ENCODE measurements around the gene CTDSPL.

Gene CTDSPL

DNA sequence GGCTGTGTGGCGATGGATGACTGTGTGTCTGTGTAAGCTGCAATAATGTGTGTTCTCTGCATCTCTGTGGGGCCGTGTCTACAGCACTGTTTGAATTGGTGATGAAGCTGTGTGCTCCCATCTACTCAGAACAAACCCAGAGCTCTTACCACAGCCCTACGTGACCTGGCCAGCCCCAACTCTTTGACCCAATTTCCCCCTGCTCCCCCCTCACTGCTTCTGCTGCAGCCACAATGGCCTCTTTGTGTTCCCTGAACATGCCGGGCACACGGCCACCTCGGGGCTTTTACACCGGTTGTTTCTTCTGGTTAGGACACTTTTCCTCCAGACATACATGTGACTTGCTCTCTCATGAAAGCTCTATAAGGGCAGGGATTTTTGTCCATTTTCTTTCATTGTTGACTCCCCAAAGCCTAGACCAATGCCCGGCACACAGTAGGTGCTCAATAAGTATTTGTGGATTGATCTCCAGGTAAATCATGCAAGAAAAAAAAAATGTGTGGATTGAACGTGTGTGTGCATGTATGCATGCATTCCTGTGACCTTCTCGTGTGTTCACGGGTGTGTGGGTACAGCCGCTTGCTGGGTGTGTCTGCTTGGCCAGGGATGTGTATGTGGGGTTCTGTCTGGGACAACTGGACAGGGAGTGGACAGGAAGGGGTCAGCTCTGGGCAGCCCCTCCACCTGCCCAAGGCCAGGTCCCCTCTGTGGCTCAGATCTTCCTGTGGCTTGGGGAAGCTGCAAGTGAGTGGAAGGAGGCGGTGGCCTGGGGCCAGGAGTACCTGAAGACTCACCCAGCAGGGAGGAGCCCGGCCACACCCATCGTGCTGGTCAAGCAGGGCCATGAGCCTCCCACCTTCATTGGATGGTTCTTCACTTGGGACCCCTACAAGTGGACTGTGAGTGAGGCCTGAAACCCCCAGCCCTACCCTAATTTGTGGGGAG lies 143.7 kb downstream of the CTDSPL start:
- DNase-seq = no peak

DNA sequence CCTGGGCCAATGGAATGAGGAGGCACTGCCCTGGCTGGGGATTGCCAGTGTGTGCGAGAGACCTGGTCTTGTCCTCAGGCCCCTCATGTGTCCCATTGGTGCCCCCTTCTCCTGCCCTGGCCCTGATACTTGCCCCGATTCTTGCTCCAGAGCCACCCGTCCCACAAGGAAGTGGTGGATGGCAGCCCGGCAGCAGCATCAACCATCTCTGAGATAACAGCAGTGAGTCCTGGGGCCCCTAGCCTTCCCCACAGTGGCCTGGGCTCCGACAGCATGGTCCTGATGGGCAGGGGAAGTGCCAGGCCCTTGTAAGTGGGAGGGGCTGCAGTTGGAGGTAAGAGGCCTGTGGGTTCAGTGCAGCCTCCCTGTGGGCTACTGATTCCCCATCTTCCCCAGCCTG lies 144.4 kb downstream of the CTDSPL start:
- DNase-seq = no peak

DNA sequence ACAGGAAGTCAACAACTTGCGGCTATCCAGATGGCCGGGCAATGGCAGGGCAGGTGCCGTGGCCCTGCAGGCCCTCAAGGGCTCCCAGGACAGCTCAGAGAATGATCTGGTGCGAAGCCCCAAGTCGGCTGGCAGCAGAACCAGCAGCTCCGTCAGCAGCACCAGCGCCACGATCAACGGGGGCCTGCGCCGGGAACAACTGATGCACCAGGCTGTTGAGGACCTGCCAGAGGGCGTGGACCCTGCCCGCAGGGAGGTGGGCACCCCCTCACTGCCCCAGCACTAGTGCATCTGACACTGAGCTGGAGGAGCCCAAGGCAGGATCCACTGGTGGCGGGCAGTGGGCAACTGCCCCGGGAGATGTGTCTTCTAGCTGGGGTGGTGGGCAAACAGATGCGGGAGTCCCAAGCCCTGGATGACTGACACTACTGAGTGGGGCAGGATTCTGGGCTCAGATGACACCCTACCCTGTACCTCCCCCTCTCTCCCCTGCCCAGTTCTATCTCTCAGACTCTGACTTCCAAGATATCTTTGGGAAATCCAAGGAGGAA lies 144.8 kb downstream of the CTDSPL start:
- no peak for DNase-seq

DNA sequence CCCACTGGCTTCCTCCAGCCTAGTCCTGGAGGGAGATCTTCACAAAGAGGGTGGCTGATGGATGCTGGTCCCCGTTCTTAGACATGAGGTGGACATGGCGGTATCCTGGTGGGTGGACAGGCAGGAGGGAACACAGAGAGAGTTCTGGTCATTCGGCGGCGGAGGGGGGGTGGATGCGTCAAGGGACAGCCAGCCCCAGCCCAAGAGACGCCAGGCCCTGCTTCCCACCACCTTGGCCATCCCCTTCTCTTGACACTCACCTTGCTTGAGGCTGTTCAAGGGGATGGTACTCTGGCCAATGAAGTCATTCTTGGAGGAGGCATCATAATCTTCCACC lies 146.0 kb downstream of the CTDSPL start:
- no peak for DNase-seq

DNA sequence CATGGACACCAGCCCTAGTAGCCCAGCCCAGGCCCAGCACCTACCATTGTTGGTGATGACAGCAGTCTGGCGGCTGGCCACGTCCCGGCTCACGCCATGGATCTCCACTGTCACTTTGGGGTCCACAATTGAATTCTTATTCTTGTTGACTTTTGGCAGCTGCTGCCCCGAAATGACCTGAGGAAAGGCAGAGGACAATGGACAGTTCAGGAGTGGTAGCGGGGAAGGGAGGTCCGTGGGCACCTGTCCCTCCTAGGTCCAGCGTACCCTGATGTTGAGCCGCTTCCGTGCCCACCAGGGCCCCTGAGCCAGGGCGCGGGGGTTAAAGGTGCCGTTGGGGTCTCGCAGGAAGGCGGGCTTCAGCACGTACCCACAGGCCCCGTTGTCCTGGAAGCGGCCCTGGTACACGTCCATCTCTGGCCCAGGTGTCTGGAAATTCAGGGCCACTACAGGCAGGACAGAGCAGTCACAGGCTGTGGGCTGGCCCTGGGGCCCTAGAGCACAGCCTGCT lies 146.6 kb downstream of the CTDSPL start:
- no peak for DNase-seq

DNA sequence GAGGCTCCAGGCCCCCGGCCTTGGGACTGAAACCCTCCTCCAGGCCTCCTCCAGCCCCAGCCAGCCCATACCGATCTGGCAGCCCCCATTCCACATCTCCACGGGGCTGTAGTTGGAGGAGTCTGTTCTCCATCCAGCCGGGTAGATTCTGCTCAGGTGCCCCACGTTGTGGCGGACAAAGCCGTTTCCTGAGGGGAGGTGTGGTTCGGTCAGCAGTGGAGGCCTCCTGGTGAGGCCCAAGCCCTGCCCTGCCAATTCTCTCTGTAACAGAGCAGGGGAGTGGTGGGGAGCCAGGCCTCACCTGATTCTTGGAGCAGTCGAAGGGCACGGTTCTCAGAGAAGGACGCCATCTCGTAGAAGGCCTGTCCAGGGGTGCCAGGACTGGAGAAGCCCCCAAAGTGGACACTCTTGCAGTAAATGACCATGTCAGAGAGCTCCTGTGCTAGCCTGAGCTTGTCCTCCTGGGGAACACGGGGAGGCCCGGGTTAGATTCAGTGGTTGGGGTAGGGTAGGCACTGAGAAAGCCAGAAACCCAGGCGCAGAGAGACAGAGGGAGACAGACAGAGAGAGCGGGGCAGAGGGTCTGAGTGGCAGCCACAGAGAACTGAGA lies 147.4 kb downstream of the CTDSPL start:
- DNase-seq = no peak

DNA sequence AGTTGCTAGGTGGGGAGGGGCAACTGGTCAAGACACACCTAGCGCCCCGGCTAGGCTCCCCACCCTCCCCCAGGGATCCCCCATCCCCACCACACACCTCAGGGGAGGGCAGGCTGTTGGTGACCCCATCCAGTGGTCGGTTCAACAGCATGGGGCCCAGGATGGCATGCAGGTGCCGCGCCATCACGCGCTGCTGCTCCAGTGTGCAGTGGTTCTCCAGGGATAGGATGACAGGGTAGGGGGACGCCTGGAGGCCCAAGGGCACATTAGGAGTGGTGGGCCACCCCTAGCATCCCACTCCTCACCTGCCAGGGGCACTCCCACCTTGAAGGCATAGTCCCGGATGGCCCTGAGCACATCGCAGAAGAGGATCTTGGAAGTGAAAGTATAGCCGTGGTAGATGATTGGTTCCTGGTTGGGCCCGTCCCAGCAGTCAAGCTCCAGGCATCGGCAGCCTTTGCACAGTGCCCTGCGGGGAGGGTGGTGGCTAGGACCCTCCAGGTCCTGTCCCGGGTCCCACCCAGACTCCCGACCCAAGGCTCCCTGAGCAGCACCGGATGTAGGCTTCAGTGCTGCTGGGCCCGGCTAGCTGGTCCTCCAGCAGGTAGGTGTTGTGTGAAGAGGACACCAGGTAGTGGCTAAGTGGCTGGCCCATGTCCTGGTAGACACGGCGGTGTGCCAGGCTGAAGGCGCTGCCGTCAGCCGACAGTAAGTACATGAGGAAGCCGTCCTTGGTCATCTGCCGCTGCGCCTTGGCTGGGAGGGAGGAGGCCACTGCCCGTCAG lies 148.3 kb downstream of the CTDSPL start:
- no peak for DNase-seq

DNA sequence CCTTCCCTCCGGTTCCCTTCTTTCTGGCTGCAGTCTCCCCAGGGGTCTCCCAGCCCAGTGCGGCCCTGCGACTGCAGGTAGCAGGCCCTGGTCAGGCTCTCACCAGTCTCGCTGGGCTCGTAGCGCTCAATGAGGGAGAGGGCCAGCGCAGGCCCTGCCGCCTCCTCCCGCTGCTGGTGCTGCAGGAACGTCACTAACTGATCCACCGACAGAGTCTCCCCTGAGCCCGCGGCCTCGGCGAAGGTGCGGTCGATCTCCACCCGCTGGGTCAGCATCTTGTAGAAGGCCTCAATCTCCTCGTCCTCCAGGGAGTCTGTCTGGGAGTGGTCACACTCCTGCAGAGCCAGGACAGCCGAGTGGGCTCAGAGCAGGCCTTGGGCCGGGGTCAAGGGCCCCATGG lies 149.4 kb downstream of the CTDSPL start:
- DNase-seq = no peak

DNA sequence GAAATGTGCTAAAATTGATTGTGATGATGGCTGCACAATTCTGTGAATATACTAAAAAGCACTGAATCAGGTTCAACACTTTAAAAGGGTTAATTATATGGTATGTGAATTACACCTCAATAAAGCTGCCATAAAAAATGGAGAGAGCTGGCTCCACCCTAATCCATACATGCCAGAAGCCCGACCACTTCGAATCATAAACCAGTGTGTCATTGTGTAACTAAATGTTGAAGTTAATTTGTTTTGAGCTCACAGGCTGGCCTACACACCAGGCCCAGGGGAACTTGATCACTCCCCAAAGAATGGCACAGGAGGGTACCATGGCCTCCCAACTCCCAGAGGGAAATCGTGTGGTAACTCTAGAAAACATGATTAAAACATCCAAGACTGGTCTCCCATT lies 153.8 kb downstream of the CTDSPL start:
- no peak for DNase-seq

DNA sequence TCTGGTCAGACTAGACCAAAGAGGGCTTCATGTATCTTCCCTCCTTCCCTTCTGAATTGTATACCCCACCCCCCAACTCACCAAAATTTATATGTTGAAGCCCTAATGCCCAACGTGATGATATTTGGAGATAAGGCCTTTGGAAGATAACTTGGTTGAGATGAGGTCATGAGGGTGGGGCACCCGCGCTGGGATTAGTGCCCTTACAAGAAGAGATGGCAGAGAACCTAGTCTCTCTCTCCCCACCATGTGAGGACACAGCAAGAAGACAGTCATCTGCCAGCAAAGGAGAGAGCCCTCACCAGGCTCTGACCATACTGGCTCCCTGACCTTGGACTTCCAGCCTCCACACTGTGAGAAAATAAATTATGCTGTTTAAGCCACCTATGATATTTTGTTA lies 154.3 kb downstream of the CTDSPL start:
- no peak for DNase-seq

DNA sequence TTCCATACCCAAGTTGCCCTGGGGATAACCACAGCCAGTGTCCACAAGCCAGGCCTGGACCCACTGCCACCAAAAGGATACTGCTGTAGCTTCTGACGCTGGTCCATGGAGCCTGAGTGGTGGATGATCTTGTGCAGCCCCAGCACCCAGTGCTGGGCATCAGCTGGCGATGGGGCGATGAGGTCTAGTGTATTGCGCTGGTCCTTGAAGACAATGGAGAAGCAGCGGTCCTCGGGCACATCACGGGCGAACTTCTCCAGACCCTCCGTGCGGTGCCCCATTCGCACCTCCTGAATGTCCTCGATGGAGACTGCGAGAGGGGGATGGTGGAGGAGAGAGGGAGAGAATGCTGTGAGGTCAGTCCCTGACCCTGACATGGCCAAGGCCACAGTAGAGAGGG lies 154.7 kb downstream of the CTDSPL start:
- DNase-seq = no peak

DNA sequence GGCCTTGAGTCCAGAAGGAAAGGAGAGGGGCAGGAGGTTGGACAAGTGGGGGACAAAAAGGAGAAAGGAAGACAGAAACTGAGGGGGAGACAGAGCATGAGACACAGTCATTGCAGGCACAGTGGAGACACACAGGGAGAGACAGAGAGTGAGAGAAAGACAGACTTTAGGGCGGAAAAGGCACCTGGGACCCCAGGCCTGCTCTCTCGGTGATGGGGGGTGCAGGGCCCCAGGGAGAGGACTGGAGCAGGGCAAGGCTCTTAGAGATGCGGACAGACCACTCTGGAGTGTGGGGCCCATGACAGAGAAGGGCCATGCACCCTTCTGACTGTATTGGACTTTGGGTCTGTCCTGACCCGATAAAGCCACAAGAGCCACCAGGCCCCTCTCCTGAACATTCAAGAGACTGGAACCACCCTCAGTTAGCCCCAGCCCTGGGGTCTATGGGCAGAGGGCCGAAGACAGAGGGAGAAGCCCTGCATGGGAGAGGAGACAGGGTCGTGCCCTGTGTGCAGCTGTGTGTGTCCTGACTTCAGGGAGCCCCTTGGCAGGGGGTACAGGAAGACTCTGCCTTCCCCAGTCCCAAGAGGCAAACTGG lies 155.3 kb downstream of the CTDSPL start:
- DNase-seq = no peak

DNA sequence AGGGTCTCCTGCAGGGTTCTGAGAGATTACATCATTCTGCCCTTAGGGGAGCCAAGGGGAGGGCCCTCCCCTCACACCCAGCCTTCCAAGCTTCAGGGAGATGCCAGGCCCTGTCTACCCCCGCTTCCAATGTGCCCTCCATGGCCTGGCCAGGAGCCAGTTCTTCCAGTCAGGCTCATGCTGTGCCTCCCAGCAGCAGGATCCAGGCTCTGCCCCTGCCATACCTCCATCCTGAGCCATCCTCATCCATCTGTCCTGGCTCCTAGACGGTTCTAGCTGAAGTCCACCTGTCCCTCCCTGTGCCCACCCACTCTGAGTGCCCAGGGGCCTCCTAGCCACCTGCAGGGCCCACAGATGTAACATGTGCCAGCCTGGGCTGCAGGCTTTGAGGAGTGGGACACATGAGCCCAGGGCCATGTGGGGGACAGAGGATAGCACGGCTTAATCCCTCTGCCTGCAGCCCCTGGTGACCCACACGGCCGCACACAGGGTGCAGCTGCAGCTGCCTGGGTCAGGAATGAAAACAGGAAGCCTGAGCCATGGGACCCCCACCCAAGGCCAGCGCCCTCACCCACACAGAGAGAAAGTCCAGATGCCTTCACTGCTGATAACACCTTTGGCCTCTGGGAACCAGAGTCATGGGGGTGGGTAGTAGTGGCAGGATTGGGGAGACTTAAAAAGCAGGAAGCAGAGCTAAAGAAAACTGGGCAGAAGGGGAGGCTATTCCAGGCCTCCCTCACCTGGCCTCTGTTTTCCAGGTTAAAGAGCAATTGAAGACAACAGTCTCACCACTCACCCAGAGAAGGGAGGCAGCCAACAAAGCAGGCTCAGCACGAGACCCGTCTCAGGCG lies 156.0 kb downstream of the CTDSPL start:
- no peak for DNase-seq

DNA sequence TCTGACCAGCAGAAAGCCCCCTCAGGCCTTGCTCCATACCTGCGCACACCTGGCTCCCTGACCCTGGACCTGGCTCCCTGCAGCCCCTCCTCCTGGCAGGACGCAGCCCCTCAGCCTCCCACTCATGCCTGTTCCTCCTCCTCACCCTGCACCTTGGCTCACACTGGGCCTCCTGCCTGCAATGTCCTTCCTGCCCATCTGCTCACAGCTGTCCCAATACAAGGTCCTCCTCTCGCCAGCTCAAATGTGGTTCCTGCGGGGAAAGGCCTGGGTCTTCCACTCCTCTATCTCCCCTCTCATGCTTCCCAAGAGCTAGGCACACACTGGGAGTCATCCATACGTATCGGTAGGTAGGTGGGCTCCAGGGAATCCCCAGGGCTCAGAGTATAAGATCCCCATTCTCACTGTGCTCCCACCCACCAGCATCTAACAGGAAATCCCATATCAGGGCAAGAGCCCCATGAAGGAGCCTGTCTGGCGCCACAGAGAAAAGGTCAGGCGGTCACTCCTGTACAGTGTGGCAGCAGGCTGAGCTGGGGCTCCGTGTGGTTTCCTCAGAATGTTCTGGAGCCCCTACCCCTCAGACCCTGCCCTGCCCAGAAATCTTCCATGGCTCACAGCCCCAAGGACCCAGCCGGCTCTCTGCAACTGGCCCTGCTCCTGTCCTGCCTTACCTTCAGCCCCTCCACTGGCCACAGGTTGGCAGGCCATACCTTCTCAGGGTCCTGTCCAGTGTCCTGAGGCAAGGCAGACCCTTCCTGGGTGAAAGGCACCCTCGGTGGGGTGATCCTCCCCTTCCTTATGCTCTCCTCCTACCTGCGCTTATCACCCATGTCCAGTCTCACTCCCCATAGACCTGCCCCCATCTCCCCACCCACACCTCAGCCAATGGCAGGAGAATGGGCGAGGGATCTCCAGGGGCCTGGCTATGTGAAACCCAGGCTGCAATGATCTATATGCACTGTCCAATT lies 156.9 kb downstream of the CTDSPL start:
- DNase-seq = no peak

DNA sequence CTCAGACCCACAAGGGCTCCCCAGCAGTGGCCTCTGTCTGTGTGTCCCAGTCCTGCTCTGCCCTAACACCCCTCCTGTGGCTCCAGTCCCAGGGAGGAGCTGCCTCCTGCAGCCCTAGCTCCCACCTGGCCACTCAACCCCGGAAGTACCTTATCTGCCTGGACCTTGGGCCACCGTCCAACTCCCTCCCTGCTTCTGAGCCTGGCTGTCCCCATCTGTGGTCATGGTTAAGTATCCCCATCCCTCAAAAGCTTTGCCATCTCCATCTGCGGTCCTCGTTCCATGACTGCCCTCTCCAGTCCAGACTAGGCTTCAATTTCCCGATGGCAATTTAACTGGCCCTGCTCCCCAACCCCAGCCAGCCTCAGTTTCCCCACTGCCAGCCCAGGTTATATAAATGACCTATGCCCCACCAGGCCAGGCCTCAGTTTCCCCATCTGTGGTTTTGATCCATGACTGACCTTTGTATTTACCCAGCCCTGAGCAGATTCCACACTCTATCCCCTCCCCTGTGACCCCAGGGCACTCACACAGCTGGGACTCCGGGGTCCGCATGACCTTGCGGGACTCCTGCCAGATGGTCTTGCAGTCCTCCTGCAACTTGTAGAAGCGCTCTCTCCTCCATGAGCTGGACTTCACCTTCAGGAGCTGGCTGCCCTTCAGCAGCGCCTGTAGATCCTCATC lies 158.1 kb downstream of the CTDSPL start:
- DNase-seq = no peak

DNA sequence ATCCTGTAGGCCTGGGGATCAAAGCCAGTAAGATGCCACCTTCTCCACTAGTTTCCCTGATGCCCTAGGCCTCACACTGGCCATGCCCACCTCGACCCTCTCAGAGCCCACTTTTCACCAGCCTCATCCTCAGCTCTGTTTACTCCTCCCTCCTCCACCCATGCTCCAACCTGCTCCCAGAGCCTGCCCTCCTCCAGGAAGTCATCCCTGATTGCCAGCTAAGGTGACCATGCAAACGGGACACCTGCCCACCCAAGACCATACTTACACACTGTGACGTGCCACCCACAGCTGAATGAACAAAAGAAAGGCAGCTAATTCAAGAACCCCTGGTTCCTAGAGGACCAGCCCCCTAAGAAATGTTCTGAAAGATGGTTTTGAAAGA lies 158.7 kb downstream of the CTDSPL start:
- DNase-seq = no peak

DNA sequence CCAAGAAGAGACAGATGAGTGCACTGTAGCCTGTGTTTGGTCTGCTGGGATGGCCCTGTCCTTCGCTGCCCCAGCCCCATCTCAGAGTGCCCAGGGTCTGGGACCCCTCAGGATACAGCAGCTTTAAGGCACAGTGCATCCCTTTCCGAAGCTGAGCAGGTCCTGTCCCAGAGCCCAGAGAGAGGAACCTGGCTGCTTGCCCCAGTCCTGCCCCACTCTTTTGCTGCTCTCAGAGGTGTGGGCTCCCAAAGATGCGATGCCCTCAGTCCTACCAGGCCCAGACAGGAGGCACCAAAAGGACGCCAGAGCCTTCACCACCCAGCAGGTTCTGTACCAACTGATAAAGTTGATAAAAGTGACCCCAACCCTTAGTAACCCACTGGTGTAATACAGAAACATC lies 159.5 kb downstream of the CTDSPL start:
- DNase-seq = no peak

DNA sequence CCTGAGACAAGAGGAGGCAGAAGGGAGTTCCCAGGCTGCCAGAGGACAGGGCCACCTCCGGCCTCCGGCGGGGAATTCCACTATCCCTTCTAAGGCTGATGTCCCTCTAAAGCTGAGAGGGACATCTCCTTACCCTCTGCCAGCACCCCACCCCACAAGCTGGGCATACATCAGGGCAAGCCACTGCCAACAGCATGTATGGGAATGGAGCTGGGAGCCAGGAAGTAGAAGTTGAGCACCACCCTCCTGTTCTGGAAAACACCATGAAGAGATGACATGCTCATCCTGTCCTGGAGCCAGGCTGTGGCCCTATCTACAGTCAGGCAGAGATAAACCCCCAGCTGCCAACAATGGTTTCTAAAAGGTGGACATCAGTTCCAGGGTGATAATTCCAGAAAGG lies 160.6 kb downstream of the CTDSPL start:
- DNase-seq = no peak

DNA sequence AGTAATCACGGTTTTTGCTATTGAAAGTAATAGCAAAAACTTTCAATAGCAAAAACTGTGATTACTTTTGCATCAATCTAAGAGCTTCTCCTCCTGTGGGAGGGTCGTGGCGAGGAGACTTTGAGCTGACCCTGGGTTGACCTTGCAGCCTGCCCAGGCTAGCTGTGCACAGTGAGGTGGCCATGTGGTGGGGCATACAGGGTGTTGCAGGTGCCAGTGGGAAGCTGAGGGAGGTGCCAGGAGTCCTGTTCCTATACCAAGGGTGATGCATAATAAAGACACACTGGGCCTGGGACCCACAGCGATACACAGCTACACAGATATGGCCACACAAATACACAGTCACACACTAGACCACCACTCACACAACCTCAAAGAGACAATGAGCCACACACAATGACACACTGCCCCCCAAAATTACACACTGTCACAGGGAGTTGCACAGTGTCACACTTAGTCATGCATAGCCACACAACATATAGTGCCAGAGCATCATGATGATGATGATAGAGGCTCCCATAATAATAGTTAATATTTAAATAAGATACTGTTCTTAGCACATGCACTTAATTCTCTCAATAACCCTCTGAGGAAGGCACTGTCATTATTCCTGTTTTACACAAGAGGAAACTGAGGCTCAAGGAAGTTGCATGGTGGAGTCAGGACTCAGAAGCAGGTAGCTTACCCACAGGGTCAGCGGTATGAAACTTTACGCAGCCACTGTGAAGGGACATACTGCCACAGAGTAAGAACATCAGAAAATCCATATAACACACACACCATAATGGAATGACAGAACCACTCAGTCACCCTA lies 161.4 kb downstream of the CTDSPL start:
- no peak for DNase-seq
